ENCODE measurements around the gene CCDC134. TPM values are rescaled to one million over a fixed set of nuclear protein-coding genes. Genes with fewer than 3 reads are reported as not detected.

Gene CCDC134
- total RNA-seq, 1 experiment from 2014 or later: 5.5 TPM

GRCh38 chr22:41782316-41782715, 18.2 kb upstream of the CCDC134 start:
- no peak for DNase-seq (ENCODE audit: extremely low read depth, low read depth)

GRCh38 chr22:41782751-41783150, 17.7 kb upstream of the CCDC134 start:
- DNase-seq (ENCODE audit: extremely low read depth, low read depth): no peak

GRCh38 chr22:41787331-41787730, 13.1 kb upstream of the CCDC134 start:
- DNase-seq (ENCODE audit: extremely low read depth, low read depth): no peak

- DNase-seq (ENCODE audit: extremely low read depth, low read depth): no peak
Observed at GRCh38 chr22:41793871-41794270, 6.6 kb upstream of the CCDC134 start.

- DNase-seq (ENCODE audit: extremely low read depth, low read depth): no peak
Observed at GRCh38 chr22:41798736-41799135, 1.7 kb upstream of the CCDC134 start.

- DNase-seq (ENCODE audit: extremely low read depth, low read depth): no peak
Observed at GRCh38 chr22:41799486-41800347, 762 bp upstream of the CCDC134 start.

GRCh38 chr22:41801147-41801819, 804 bp downstream of the CCDC134 start:
- DNase-seq (ENCODE audit: extremely low read depth, low read depth): no peak

DNA sequence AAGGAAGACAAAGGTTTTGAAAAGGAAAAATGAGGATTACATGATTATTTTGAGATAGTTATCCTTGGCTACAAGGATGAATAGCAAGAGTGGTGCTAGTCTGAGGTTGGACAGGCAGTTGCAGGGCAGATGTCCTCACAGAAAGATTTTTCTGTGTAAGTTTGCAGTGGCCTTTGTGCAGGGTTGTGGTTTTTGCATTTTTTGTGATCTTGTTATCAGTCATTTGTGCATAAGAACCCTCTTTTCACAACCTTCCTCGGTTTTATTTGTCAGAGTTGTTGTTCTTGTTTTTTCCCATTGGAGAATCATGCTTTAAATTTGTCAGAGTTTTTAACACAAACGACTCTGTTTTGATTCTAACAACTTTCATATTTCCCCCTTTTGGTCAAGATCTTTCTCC, 1.4 kb downstream of the CCDC134 start:
- no peak for DNase-seq (ENCODE audit: extremely low read depth, low read depth)

DNA sequence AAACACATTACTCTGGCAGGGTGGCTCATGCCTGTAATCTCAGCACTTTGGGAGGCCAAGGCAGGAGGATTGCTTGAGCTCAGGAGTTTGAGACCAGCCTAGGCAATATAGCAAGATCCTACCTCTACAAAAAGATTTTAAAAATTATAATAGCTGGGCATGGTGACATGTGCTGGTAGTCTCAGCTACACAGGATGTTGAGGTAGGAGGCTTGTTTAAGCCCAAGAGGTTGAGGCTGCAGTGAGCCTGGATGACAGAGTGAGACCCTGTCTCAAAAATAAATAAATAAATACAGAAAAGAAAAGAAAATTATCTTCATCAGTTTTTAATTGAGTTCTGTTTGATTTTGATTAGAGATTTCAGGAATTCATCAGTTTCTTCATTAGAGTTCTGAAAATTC, 5.2 kb downstream of the CCDC134 start:
- DNase-seq (ENCODE audit: extremely low read depth, low read depth): no peak

DNA sequence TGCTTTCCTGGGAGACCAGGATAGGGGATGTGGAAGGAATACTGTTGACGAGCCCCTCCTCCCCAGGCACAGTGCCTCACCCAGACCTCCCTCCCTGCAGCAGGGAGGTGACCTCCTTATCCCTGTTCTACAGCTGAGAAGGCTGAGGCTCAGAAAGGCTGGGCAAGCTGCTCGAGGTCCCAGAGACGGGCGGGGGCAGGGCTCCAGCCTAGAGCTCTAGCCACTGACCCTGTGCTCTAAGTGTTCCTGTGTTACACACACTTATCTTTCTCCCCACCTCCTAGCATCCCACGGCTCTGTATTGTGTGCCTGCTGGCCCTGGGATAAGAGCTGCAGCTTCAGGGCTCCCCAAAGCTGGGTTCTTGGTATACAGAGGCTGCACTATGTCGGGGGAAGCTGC, 7.9 kb downstream of the CCDC134 start:
- no peak for DNase-seq (ENCODE audit: extremely low read depth, low read depth)

GRCh38 chr22:41810022-41810421, 9.5 kb downstream of the CCDC134 start:
- DNase-seq (ENCODE audit: extremely low read depth, low read depth): no peak

- no peak for DNase-seq (ENCODE audit: extremely low read depth, low read depth)
Observed at GRCh38 chr22:41812805-41813545, 12.5 kb downstream of the CCDC134 start.

DNA sequence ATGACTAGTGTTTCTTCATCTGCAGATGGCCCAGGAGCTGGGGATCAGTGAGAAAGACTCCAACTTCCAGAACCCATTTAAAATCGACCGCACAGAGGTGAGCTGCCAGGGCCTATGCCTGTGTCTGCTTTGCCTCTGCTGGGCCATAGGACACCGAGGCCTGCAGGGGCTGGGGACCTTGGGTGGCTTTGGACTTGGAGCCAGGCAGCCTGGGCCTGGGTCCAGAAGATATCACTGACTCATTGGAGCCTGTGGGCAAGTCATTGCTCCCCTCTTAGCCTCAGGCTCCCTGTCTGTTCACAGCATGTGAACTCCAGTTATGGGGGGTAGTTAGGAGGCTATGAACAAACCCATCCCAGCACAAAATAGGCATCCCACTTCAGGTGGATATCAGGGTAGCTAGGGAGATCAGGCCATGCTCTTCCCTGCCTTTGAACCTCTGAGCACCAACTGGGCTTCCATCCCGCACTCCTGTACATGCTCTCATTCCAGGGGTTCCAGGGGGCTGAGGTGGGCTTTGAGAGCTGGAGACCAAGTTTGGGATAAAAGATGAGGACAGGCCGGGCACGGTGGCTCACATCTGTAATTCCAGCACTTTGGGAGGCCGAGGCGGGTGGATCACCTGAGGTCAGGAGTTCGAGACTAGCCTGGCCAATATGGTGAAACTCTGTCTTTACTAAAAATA, 13.4 kb downstream of the CCDC134 start:
- DNase-seq (ENCODE audit: extremely low read depth, low read depth): no peak

GRCh38 chr22:41815716-41816115, 15.2 kb downstream of the CCDC134 start:
- DNase-seq (ENCODE audit: extremely low read depth, low read depth): no peak

GRCh38 chr22:41816241-41816640, 15.8 kb downstream of the CCDC134 start:
- no peak for DNase-seq (ENCODE audit: extremely low read depth, low read depth)

GRCh38 chr22:41816871-41817270, 16.4 kb downstream of the CCDC134 start:
- no peak for DNase-seq (ENCODE audit: extremely low read depth, low read depth)

GRCh38 chr22:41818011-41818410, 17.5 kb downstream of the CCDC134 start:
- DNase-seq (ENCODE audit: extremely low read depth, low read depth): no peak

GRCh38 chr22:41818596-41818995, 18.1 kb downstream of the CCDC134 start:
- DNase-seq (ENCODE audit: extremely low read depth, low read depth): no peak

DNA sequence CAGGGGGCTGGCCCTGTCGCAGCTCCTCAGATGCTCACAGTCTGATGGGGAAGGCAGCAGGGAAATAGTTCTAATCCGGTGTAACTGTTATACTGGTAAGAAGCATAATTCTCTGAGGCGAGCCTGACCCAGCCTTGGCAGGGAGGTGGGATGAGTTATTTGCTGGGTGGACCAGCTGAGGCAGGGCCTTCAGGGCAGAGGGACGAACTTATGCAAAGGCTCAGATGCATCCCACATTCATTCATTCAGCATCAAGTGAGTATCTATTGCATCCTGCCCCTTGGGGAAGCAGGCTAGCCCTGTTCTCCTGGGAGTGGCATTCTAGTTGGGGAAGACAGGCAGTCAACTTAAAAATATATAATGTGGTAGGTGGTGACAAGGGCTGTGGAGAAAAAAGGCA, 18.8 kb downstream of the CCDC134 start:
- DNase-seq (ENCODE audit: extremely low read depth, low read depth): no peak

DNA sequence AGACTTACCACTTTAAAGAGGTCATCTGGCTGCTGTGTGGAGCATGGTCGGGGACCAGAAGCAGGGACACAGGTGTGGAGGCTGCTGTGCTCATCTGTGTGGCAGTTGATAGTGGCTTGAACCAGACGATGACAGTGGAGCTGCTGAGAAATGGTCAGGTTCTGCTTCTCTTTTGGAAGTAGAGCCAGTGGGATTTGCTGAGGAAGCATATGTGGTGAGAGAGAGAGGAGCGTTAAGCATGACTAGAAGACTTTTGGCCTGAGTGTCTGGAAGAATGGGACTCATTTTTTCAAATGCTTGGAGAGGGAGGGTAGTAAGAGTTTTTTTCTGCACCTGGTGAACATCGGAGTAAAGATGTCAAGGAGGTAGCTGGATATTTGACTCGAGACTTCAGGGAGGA, 20.0 kb downstream of the CCDC134 start:
- no peak for DNase-seq (ENCODE audit: extremely low read depth, low read depth)
